Stimulated activated CD4-positive, alpha-beta T cell treated with anti-CD3 and anti-CD28 coated beads, Interleukin-2, amount 100 ng/mL, for 4 hours (primary cell): ENCODE data around the gene ADGRV1.
"Not testable (repeated sequence)": the region's sequence is repeated elsewhere in the genome, so short reads cannot be mapped to it uniquely, and the experiment has no call there.

ENCODE experiments used
- DNase-seq: peaks from one replicate; pipeline ENCODE4 v3.0.0-alpha.2; 2020; ENCODE audit warnings: low read depth

Gene ADGRV1

GRCh38 chr5:90997082-90997481 lies 438.5 kb downstream of the ADGRV1 start:
- no peak for DNase-seq

DNA sequence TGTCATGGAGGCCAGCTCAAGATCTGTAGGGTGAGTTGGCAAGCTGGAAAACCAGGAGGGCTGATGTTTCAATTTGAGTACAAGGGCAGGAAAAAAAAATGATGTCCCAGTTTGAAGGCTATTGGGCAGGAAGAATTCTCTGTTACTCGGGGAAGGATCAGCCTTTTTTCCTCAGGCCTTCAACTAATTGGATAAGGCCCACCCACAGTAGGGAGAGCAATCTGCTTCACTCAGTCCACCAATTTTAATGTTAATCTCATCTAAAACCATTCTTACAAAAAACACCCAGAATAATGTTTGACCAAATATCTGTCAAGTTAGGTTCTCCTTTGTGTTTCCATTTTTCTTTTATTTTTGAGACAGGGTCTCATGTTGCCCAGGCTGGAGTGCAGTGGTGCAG lies 442.1 kb downstream of the ADGRV1 start:
- DNase-seq, result no peak

DNA sequence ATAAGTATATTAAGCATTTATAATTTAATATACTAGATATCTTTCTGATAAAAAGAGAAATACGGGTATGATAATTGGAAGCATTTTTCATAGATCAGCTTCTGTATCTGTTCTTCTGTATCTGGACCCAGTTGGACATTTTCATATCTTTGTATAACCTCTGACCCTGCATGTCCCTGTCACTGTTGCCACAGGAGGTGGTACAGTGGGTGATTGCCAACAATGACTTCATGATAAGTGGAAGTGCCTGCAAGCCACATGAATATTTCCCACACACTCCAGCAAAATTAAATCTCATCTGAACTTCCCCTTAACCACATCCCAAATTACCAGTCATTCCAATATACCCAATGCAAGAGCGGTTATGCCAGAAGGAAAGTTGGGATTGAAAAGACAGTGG lies 448.1 kb downstream of the ADGRV1 start:
- no peak for DNase-seq

GRCh38 chr5:91007251-91007650 lies 448.7 kb downstream of the ADGRV1 start:
- no peak for DNase-seq

DNA sequence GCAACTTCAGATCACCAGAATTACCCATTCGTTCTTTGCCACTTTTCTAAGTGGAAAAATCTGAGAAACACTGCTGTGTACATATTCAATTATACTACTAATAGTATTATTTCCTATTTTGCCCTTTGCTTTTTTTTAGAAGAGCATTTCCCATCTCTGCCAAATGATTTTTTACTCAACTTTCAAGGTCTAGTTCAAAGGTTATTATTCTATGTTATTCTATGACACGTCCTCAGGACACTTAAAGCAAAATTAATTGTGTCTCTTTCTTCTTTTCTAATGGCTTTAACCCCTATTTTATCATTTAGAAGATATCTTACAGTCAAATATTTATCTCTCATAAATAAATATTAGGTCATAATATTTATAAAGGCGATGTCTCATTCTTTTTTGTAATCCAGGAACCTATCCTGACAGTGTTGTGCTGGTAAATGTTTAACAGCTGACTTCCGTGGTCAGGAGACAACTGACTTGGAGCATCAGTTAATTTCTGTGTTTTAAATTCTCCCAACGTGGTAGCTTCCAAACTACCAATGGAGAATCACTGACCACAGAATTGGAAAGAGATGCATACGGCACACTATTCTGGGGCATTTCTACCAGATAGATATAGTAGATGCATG lies 449.3 kb downstream of the ADGRV1 start:
- no peak for DNase-seq

GRCh38 chr5:91010090-91010489 lies 451.5 kb downstream of the ADGRV1 start:
- no peak for DNase-seq

GRCh38 chr5:91011029-91011428 lies 452.4 kb downstream of the ADGRV1 start:
- no peak for DNase-seq

GRCh38 chr5:91012867-91013266 lies 454.3 kb downstream of the ADGRV1 start:
- not testable (repeated sequence) for DNase-seq

DNA sequence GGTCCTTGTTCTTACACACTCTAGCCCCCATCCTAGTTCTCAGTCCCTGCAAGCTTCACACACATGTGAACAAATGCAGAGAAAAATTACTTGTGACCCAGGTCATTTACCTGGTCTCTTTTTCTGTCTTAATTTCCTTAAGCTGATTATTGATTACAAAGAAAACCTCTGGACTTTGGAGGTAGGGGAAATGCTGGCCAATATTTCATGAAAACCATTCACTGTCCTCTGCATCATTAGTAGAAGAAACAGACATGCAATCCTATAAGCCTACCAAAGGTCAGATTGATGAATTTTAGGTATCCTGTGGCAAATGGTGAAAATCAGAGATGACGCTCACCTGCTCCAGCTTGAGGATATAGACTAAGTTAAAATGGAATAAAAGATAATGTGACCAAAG lies 457.7 kb downstream of the ADGRV1 start:
- DNase-seq, result no peak

DNA sequence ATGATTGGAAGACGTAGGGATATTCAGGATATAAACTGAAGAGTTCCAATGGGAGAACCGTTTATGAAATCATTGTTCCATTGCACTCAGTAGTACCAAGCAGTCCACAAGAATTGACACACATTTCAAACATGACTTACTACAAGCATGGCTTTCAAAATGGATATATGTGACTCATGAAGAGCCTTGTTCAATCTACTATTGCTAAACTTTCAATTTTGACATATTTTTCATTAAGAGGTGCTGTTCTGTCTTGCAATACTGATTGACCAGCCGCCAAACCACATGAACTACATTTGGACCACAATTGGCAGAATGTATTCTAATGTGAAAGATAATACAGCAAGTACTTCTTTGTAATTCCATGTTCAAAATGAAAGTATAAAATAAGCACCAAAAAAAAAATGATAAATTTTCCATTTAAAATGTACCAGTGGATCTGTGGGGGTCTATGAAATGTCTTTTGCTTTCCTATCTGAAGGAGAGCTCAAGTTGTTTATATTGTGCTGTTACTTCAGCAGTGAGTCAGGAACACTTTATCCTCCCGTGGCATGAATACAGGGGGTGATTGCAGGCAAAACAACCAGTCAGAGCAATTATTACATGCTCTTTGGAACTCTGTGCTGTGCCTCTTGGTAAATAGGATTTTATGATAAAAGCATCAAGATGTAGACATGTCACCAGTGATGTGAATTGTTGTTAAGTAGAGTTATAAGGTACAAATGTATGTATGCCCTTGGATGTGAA lies 458.5 kb downstream of the ADGRV1 start:
- no peak for DNase-seq

DNA sequence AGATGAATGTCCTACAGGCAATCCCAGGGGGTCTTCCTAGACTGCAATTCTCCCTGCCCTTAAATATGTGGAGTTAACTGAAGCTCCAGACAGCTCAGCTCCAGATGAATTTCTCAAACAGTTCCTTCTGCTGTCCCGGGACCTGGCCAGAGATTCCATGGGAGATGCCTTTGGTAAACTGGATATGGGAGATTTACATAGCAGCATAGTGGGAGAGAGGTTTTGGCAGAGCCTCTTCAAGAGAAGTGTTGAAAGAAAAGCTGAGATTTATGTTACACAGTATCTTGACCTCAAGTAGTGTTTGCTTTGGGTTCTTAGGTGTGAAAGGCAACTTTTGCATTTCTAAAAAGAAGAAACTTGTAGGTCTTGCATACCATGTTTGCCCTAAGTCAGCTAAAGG lies 459.6 kb downstream of the ADGRV1 start:
- DNase-seq, result no peak

DNA sequence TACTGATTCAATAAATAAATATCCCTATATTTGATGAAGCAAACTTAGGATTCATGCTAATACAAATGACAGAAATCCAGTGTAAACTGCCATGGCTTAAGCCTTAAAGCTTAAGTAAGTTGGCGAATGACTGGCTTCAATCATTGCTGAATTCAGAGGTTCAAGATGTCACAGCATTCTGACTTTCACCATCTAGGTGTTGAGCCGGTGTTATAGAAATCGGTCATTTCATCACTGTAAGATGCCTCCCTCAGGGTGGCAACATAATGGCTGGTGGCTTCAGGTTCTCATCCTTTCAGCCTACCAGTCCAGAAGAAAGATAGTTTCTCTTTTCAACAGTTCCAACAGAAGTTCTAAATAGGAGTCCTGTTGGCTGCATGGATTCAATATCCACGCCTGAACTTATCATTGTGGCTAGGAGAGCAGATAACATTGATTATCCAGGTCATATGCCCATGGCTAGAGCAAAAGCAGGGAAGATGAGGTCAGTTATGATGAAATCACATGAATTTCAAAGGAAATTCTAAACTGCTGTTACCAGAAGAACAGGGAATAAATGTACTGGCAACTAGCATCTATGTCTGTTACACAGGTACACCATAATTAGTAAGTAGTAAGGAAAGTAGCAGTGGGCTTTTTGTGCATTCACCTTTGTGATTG lies 460.2 kb downstream of the ADGRV1 start:
- DNase-seq, result no peak

DNA sequence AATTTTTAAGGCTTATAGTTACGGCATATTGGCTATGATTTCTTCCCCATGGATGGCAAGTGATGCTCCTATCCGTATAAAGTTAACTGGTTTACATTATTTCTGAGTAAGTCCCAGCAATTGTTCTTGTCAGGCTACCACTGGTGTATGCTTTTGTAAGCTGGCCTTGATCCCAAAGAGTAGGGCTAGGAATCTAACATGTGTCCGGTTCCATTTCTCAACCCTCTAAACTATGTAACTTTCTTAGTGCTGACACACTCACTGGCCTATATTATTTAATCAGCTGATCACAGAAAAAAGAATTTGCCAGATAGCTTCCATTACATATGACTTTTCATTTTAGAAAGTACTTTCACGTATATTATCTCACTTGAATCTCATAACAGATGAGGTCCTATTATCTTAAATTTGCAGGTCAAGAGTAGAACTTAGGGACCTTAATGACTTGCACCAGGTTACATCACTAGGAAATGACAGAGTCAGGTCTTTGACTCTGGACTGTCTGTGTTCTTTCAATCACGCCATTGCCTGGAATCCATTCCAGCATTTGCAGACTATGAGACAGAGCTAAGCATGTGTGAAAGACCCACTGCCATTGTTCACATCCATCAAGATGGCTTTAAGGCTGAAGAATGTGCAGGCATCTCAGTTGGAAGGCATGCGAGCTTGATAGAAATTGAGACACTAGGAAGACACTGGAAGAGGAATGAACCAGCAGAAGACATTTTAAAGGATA lies 461.6 kb downstream of the ADGRV1 start:
- DNase-seq, result no peak

- no peak for DNase-seq
Measured at GRCh38 chr5:91022518-91022917, 463.9 kb downstream of the ADGRV1 start.

- DNase-seq, result no peak
Measured at GRCh38 chr5:91024206-91024605, 465.6 kb downstream of the ADGRV1 start.

GRCh38 chr5:91024727-91025126 lies 466.1 kb downstream of the ADGRV1 start:
- DNase-seq, result no peak

- DNase-seq, result no peak
Measured at GRCh38 chr5:91025449-91025848, 466.9 kb downstream of the ADGRV1 start.

GRCh38 chr5:91025956-91026355 lies 467.4 kb downstream of the ADGRV1 start:
- no peak for DNase-seq

DNA sequence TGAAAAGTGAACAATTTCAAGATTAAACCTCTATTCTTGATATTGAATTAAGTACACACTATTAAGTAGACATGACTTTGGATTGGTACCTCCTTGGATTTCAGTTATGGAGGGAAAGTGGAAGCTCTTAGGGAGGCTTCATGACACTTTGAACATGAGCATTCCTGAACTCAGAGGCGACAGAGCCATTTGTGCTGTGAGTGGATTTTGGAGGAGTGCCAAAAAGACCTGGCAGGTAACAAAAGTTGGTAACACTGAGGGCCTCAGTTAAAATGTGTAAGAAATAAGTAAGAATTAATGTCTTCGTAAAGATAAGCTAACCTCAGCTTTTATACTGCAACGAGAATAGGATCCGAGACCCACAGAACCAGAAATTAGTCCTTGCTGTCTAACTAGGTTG lies 467.9 kb downstream of the ADGRV1 start:
- DNase-seq, result no peak

DNA sequence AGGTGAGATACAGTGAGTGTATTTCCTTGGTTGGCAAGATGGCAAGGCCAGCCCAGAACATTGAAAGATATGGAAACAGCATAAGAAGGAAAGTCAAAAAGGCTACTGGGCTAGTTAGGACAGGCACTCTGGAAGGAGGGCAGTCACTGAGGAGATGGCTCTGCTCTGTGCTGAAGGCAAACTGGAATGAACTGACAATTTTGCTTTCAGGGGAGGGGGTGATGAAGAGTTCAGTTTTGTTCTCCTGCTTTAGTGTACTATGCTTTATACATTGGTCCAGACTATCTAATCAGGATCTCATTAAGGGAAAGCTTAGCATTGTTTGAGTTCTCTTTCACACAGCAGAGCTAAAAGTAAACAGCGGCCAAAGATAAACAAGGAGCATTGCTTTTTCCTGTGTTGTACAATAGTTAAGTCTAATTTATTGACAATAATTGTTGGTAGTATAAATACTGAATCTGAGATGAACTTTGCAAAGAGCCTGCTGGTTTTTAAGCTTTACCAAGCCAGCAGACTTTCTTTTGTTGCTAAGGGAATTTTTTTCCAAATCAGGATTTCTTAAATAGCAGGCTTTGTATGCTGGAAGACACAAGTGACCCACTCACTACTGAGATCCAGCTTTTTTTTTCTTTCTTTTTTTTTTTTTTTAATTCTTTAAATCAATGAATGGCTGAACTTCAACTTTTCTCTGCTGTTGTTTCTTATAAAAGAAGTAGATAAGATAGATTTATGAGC lies 469.0 kb downstream of the ADGRV1 start:
- no peak for DNase-seq

GRCh38 chr5:91028499-91028956 lies 469.9 kb downstream of the ADGRV1 start:
- no peak for DNase-seq
